GM18519 (cell line): Measurements from ENCODE around the gene TMEM222.

ENCODE experiments used
- ATAC-seq: cut with Tn5 transposase; IDR thresholded peaks from one replicate; pipeline ENCODE4 v1.9.1; 2021; ENCODE audit warnings: mild to moderate bottlenecking, moderate library complexity; ENCODE audit not compliant: unreplicated experiment, low FRiP score

TMEM222 gene

GRCh38 chr1:27306071-27306470 is 15.9 kb upstream of the TMEM222 start:
- no peak for ATAC-seq

- no peak for ATAC-seq
Observed at GRCh38 chr1:27306892-27307761, 14.8 kb upstream of the TMEM222 start.

- ATAC-seq, result no peak
Observed at GRCh38 chr1:27307874-27308598, 13.9 kb upstream of the TMEM222 start.

GRCh38 chr1:27314169-27314568 is 7.8 kb upstream of the TMEM222 start:
- ATAC-seq, result no peak

- ATAC-seq, result no peak
Observed at GRCh38 chr1:27314737-27315136, 7.2 kb upstream of the TMEM222 start.

GRCh38 chr1:27316860-27317259 is 5.1 kb upstream of the TMEM222 start:
- no peak for ATAC-seq

- no peak for ATAC-seq
Observed at GRCh38 chr1:27318136-27318535, 3.8 kb upstream of the TMEM222 start.

GRCh38 chr1:27318596-27318995 is 3.4 kb upstream of the TMEM222 start:
- ATAC-seq, result no peak

- ATAC-seq, result no peak
Observed at GRCh38 chr1:27322569-27323240, 742 bp downstream of the TMEM222 start.

GRCh38 chr1:27325286-27325685 is 3.3 kb downstream of the TMEM222 start:
- ATAC-seq, result no peak

GRCh38 chr1:27327964-27328363 is 6.0 kb downstream of the TMEM222 start:
- ATAC-seq, result no peak

- no peak for ATAC-seq
Observed at GRCh38 chr1:27330786-27331185, 8.8 kb downstream of the TMEM222 start.

- ATAC-seq, result no peak
Observed at GRCh38 chr1:27331426-27331825, 9.5 kb downstream of the TMEM222 start.

GRCh38 chr1:27331922-27332321 is 10.0 kb downstream of the TMEM222 start:
- ATAC-seq, result no peak

GRCh38 chr1:27332536-27333281 is 10.7 kb downstream of the TMEM222 start:
- ATAC-seq, result no peak

- ATAC-seq, result no peak
Observed at GRCh38 chr1:27333717-27334279, 11.8 kb downstream of the TMEM222 start.

- ATAC-seq, result no peak
Observed at GRCh38 chr1:27335506-27336422, 13.8 kb downstream of the TMEM222 start.

- ATAC-seq, result no peak
Observed at GRCh38 chr1:27336756-27337155, 14.8 kb downstream of the TMEM222 start.

- no peak for ATAC-seq
Observed at GRCh38 chr1:27338751-27339150, 16.8 kb downstream of the TMEM222 start.
